HG03139 (cell line): ENCODE data around the gene IL17RC.
"Not testable (repeated sequence)": the region's sequence is repeated elsewhere in the genome, so short reads cannot be mapped to it uniquely, and the experiment has no call there.

Source experiments
- ATAC-seq: cut with Tn5 transposase; IDR thresholded peaks from one replicate; pipeline ENCODE4 v1.9.1; 2021; ENCODE audit not compliant: unreplicated experiment

The IL17RC gene, protein sequence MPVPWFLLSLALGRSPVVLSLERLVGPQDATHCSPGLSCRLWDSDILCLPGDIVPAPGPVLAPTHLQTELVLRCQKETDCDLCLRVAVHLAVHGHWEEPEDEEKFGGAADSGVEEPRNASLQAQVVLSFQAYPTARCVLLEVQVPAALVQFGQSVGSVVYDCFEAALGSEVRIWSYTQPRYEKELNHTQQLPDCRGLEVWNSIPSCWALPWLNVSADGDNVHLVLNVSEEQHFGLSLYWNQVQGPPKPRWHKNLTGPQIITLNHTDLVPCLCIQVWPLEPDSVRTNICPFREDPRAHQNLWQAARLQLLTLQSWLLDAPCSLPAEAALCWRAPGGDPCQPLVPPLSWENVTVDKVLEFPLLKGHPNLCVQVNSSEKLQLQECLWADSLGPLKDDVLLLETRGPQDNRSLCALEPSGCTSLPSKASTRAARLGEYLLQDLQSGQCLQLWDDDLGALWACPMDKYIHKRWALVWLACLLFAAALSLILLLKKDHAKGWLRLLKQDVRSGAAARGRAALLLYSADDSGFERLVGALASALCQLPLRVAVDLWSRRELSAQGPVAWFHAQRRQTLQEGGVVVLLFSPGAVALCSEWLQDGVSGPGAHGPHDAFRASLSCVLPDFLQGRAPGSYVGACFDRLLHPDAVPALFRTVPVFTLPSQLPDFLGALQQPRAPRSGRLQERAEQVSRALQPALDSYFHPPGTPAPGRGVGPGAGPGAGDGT

DNA sequence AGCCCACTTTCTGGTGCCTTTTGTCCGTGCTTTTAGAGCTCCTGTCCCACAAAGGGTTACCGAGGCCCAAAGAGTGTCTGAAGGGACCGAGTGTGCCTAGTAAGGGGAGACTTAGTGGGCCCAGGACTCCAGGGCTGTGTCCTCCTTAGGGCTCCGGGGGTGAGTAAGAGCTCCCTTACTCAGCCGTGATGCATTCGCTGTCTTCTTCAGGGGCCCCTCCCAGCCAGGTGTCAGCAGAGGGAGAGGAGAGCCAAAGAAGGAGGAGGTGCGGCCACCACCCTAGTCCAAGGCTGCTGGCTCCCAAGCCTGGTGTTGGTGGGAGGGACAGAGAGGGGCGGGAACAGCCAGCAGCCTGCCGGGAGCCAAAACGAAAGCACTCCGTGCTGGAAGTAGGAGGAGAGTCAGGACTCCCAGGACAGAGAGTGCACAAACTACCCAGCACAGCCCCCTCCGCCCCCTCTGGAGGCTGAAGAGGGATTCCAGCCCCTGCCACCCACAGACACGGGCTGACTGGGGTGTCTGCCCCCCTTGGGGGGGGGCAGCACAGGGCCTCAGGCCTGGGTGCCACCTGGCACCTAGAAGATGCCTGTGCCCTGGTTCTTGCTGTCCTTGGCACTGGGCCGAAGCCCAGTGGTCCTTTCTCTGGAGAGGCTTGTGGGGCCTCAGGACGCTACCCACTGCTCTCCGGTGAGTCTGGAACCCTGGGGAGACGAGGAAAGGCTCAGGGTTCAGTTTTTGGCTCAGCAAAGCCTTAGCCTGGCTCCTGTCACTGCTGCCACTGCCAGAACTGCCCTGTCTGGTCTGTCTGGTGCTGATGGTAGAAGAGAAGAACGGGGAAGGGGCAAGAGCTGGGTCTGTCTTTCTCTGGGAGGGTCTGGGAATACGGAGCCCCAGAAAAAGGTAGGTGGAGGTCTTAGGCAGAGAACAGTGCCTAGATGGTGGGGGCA lies at the start of gene IL17RC:
IL17RC (plus strand) TSS at position 365 of the 947 bp plus-strand sequence; CDS start at position 583, 218 bp downstream.
- ATAC-seq: no peak

DNA sequence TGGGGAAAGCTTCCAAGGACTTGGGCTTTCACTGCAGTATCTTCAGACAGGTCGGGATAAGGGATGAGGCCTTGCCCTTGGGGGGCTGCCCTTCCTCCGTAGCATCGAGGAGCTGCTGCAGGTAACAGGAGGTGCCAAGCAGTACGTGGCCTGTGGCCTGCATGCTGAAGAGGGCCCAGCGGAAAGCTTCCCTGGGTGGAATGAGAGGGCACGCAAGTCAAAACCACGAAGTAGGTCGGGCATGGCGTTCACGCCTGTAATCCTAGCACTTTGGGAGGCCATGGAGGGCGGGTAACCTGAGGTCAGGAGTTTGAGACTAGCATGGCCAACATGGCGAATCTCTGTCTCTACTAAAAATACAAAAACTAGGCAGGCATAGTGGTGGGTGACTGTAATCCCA lies 49.8 kb upstream of the IL17RC start:
- no peak for ATAC-seq

DNA sequence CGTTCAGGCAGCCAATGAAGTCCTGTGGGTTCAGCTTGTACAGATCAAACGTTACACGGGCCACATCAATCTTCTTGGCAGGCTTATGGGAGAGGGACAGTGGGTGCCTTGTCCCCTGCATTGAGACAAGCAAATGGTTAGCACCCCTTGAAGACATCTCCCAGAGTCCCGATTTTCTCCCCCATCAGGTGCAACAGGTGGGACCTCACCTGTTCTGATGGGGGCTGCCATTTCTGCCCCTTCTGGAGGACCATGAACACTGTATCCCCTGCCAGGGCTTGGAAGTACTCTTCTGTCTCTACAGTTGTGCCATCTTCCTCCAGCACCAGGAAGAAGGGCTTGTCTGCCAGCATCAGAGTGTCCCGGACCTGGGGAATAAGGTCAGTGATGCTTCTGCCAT lies 46.9 kb upstream of the IL17RC start:
- ATAC-seq: no peak

DNA sequence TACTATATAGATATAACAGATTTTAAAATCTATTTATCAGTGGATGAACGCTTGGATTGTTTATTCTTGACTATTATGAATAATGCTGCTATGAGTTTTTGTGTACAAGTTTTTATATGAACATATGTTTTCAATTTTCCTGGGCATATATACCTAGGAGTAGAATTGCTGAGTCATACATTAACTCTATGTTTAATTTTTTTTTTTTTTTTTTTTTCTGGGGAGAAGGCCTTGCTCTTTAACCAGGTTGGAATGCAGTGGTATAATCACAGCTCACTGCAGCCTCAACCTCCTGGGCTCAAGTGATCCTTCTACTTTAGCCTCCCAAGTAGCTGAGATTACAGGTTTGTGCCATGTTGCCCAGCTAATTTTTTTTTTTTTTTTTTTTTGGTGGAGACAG lies 45.9 kb upstream of the IL17RC start:
- no peak for ATAC-seq

DNA sequence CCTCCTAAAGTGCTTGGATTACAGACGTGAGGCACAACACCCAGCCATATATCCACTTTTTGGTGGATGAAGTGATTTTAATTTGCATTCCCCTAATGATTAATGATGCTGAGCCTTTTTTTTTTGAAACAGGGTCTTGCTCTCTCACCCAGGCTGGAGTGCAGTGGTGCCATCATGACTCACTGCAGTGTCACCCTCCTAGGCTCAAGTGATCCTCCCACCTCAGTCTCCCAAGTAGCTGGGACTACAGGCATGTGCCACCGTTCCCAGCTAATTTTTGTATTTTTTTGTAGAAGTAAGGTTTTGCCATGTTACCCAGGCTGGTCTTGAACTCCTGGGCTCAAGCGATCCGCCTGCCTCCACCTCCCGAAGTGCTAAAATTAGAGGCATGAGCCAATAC lies 44.8 kb upstream of the IL17RC start:
- ATAC-seq: not testable (repeated sequence)

DNA sequence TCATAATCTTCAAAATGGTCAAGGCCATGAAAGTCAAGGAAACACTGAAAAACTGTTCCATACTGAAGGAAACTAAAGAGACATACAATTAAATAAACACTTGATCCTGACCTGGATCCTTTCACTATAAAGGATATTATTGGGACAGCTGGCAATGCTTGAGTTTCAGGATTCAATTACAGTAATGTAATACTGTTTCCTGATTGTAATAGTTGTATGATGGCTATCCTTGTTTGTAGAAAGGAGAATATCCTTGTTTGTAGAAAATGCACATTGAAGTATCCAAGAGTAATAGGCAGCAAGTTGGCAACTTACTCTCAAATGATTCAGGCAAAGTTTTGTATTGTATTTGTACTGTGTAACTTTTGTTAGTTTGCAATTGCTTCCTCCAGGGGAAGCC lies 41.5 kb upstream of the IL17RC start:
- ATAC-seq: no peak

DNA sequence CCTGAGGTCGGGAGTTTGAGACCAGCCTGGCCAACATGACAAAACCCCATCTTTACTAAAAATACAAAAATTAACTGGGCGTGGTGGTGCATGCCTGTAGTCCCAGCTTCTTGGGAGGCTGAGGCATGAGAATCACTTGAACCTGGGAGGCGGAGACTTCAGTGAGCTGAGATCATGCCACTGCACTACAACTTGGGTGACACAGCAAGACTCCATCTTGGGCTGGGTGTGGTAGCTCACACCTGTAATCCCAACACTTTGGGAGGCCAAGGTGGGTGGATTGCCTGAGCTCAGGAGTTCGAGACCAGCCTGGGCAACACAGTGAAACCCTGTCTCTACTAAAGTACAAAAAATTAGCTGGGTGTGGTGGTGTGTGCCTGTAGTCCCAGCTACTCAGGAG lies 40.6 kb upstream of the IL17RC start:
- ATAC-seq: not testable (repeated sequence)

DNA sequence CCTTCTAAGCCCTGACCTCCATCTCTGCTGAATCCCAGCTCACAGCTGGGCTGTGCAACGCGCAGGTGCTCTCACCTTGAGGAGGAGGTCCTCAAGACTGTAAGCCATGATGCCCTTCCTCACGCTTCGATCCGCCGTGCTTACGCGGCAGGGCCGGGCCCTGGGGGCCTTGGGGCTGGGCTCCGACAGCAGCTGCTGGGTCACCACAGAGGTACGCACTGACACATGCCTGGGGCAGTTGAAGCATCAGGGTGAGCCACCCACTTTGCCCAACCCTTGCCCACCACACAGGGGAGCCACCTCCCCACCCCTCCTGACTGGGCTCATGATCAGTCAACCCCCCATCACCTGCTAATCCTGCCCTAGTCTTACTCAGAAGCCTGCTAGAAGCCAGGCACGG lies 39.9 kb upstream of the IL17RC start:
- ATAC-seq: no peak

DNA sequence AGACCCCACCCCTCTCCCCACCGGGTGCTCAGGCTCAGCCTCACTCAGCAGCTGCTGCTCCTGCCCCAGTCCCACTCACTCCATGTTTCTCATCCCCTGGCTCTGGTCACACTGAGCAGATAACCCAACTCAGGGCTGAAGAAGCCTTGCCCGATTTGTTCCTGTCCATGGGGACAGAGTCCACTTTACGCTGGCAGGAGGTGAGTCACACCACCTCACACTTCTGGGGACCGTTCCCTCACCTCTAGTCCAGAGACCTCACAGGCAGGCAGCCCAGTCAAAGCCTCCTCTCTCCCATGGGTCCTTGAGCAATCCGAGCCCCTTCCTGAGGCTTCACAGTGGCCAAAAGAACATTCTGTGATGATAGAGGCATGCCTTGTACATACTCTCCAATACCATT lies 38.2 kb upstream of the IL17RC start:
- ATAC-seq: no peak

DNA sequence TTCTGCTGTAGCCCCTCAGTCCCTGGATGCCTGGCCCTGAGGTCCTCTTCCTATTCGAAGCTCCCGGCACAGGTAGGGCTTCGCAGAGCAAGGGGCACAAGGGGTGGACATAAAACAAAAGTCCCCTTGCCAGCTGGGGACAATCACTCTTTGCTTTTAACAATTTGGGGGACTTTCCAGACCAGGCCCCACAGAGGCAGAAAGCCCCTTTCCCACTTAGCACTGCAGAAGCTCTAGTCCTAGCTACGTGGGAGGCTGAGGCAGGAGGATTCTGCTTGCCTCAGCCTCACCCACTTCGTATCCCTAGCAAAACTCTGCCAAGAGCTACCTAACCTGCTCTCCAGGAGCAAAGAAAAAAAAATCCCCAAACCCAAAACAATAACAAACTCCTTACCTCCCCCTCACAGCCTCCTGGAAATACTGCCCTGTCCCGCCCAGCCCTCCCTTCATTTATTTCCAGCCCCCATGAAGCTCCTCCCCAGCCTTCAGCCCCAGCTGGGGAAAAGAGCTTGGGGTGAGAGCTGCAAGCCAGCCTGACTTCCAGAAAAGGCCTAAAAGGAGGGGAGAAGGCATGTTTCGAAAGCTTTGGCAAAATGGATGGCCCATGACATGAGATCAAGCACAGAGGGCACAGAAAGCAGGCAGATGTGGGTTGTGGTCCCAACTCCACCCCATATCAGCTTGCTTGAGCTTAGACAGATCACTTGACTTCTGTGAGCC lies 36.9 kb upstream of the IL17RC start, which contains the start of gene CIDEC:
CIDEC (minus strand) TSS at position 424 of the 720 bp plus-strand sequence. CDS start 1,767 bp downstream, outside the sequence.
- no peak for ATAC-seq

DNA sequence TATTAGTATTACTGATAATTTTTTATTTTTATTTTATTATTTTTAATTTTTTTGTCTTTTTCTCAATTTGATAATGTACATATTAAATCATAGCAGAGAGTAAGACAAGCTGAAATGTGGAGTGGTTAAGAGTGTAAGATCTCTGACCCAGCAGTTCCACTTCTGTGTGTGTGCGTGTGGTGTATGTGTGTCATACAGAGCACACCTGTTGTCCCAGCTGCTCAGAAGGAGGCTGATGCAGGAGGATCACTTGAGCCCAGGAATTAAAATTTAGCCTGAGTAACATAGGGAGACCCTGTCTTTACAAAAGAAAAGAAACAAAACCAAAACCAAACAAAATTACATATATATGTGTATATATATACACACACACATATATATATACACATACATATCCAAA lies 35.5 kb upstream of the IL17RC start:
- ATAC-seq: no peak

DNA sequence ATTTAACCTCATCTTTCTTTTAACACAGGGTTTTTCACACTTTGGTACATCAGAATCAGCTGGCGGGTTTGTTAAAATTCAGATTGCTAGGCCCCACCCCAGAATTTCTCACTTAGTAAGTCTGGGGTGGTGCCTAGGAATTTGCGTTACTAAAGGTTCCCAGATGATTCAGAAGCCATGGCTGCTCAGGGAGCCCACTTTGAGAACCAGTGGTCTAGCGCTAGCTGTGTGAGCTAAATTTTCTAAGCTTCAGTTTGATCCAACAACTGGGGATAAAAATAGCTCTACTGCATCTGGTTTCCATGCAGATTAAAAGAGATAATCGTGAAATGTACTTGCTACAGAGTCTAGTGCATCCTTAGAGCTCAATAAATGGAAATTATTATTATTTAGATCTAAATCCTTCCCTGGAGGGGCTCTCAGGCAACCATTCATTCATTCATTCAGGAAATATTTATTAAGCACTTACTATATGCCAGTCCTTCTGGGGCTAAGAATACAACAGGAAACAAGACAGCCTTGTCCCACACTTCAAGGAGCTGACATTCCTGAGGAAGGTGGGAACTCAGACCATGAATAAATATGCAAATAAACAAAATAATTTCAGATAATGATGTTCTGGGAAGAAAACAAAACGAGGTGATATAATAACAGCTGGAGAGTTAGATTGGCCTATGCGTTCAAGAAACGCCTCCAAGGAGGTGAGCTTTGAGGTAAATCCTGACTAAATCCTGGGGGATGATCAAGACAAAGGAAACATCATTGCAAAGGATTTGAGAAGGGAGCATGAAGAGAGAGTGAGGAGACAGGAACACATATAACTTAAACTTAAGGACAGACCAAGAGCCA lies 33.0 kb upstream of the IL17RC start:
- ATAC-seq: no peak

DNA sequence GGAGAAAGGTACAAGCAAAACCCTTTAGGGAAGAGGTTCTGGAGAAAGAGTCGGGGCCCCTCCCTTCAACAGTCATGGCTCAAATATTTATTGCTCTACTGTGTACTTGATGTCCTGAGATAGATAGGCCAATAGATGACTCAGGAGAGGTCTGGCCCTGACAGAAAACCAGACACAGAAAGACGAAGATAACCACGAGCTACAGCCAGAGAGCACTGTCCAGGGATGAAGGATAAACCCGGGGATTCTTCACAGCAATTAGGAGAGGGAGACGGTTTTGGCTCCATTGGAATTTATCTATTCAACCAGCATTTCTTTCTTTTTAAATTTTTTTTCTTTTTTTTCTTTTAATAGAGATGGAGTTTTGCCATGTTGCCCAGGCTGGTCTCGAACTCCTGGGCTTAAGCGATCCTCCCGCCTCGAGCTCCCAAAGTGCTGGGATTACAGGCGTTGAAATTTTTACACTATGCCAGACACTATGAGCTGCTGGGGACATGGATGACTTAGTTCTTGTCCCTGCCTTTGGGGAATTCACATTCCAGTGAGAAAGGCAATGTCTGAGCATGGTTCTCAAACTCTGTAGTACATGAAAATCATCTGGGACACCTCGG lies 32.2 kb upstream of the IL17RC start:
- ATAC-seq: no peak

DNA sequence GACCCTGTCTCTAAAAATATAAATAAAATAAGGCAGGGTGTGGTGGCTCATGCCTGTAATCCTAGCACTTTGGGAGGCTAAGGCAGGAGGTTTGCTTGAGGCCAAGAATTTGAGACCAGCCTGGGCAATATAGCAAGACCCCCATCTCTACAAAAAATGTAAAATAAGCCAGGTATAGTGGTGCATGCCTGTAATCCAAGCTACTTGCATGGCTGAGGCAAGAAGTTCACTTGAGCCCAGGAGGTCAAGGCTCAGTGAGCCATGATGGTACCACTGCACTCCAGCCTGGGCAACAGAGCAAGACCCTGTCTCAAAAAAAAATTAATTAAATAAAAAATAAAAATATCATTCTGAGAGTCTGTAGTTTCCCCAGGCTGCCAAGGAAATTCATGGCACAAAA lies 30.6 kb upstream of the IL17RC start:
- ATAC-seq: no peak

DNA sequence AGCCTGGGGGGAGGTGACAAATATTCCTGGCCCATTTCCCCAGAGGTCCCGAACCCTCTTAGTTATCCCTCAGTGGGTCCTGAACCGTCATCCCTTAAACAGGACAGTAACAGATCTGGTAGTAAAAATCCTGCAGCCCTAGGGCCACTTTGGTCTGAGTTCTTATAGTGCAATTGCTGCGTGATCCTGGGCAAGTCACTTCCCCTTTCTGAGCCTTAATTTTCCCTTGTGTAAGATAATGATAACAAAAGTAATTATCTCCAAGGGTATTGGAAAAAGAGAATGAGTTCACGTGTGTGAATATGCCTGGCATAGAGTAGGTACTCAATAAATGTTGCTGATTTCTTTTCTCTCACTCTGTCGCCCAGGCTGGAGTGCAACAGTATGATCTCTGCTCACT lies 29.4 kb upstream of the IL17RC start:
- ATAC-seq: no peak

DNA sequence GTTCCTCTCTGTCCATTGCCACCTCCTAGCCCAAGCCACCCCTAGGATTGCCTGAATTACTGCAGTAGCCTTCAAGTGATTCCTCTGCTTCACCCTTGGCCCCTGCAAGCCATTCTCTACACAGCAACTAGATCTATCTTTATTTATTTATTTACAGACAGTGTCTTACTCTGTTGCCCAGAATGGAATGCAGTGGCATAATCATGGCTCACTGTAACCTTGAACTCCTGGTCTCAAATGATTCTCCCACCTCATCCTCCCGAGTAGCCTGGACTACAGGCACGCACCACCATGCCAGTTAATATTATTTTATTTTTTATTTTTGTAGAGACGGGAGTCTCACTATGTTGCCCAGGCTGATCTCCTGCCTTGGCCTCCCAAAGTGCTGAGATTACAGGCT lies 28.4 kb upstream of the IL17RC start:
- ATAC-seq: no peak

DNA sequence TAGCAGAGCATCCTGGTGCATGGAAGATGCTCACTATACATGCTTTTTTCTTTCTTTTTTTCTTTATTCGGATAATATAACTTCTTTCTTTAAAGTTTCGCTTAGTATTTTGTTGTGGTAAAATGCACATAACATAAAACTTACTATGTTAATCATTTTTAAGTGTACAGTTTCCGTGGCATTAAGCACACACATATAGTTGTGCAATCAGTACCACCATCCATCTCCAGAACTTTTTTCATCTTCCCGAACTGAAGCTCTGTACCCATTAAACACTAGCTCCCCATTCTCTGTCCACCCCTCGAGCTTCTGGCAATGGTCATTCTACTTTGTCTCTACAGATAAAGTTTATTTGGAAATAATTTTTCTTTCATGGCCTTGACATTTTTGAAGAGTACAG lies 27.5 kb upstream of the IL17RC start:
- ATAC-seq: no peak

DNA sequence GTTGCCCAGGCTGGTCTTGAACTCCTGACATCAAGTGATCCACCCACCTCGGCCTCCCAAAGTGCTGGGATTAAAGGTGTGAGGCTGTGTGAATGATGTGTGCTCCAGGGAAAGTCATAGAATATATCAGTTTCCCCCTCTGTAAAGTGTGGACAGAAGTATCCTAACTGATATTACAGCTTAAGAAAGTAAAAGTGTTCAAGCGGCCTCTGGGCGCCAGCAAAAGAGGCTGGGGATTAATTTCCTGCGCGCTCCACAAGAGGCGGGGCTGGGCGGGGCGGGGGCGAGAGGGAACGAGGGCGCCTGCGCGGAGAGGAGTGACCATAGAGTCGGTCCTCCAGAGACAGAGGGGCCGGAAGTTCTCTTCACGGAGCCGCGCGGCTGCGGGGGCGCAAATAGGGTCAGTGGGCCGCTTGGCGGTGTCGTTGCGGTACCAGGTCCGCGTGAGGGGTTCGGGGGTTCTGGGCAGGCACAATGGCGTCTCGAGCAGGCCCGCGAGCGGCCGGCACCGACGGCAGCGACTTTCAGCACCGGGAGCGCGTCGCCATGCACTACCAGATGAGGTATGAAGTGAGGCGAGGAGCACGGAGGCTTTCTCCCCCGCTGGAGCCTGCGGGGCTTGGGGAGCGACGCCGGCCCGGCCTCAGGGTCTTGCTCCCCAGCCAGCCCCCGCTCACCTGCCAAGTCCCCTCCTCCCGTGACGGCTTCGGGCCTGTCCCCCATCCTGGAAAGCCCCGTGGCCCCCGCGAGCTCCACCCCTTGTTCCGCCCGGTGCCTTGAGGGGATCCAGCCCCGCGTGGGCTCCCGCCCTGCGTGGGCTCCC lies 26.4 kb upstream of the IL17RC start, which contains the start of gene JAGN1:
JAGN1 (plus strand) TSS at position 362 of the 823 bp plus-strand sequence; CDS start at position 475, 113 bp downstream.
- ATAC-seq: peak; percentile 67
